GM19035 (cell line): ENCODE results near the gene AKAP7.
"Not testable (repeated sequence)": the region's sequence is repeated elsewhere in the genome, so short reads cannot be mapped to it uniquely, and the experiment has no call there.

ENCODE experiments used
- ATAC-seq: cut with Tn5 transposase; IDR thresholded peaks from one replicate; pipeline ENCODE4 v1.9.1; 2021; ENCODE audit not compliant: unreplicated experiment

The AKAP7 gene

GRCh38 chr6:131135244-131136020 lies at the start of gene AKAP7:
AKAP7 (plus strand) TSS chr6:131135467; CDS start chr6:131135764, 297 bp downstream.
- ATAC-seq: peak; percentile 79

- ATAC-seq: not testable (repeated sequence)
Observed at GRCh38 chr6:131090339-131090738, 44.9 kb upstream of the AKAP7 start.

GRCh38 chr6:131091944-131092343 lies 43.3 kb upstream of the AKAP7 start:
- ATAC-seq: not testable (repeated sequence)

- no peak for ATAC-seq
Observed at GRCh38 chr6:131093334-131093733, 41.9 kb upstream of the AKAP7 start.

- ATAC-seq: no peak
Observed at GRCh38 chr6:131096786-131097185, 38.5 kb upstream of the AKAP7 start.

GRCh38 chr6:131101911-131102680 lies 33.2 kb upstream of the AKAP7 start:
- ATAC-seq: no peak

- no peak for ATAC-seq
Observed at GRCh38 chr6:131103296-131103695, 32.0 kb upstream of the AKAP7 start.

- ATAC-seq: no peak
Observed at GRCh38 chr6:131103901-131104300, 31.4 kb upstream of the AKAP7 start.

- no peak for ATAC-seq
Observed at GRCh38 chr6:131107151-131107550, 28.1 kb upstream of the AKAP7 start.

GRCh38 chr6:131112249-131112648 lies 23.0 kb upstream of the AKAP7 start:
- ATAC-seq: no peak

- no peak for ATAC-seq
Observed at GRCh38 chr6:131115651-131116050, 19.6 kb upstream of the AKAP7 start.

- ATAC-seq: no peak
Observed at GRCh38 chr6:131116321-131116720, 18.9 kb upstream of the AKAP7 start.

GRCh38 chr6:131116755-131117360 lies 18.4 kb upstream of the AKAP7 start:
- no peak for ATAC-seq

- ATAC-seq: no peak
Observed at GRCh38 chr6:131117878-131118277, 17.4 kb upstream of the AKAP7 start.

- ATAC-seq: no peak
Observed at GRCh38 chr6:131122007-131122406, 13.3 kb upstream of the AKAP7 start.

- ATAC-seq: no peak
Observed at GRCh38 chr6:131122516-131122915, 12.8 kb upstream of the AKAP7 start.

- ATAC-seq: no peak
Observed at GRCh38 chr6:131124336-131125071, 10.8 kb upstream of the AKAP7 start.

GRCh38 chr6:131125431-131125830 lies 9.8 kb upstream of the AKAP7 start:
- ATAC-seq: no peak

- no peak for ATAC-seq
Observed at GRCh38 chr6:131129689-131130553, 5.3 kb upstream of the AKAP7 start.

- ATAC-seq: no peak
Observed at GRCh38 chr6:131130554-131130940, 4.7 kb upstream of the AKAP7 start.
